GM19395 (cell line): Measurements from ENCODE around the gene ARF5.

Experiments
- ATAC-seq: cut with Tn5 transposase; IDR thresholded peaks from one replicate; pipeline ENCODE4 v1.9.1; 2021; ENCODE audit warnings: mild to moderate bottlenecking, moderate library complexity; ENCODE audit not compliant: unreplicated experiment

The ARF5 gene

DNA sequence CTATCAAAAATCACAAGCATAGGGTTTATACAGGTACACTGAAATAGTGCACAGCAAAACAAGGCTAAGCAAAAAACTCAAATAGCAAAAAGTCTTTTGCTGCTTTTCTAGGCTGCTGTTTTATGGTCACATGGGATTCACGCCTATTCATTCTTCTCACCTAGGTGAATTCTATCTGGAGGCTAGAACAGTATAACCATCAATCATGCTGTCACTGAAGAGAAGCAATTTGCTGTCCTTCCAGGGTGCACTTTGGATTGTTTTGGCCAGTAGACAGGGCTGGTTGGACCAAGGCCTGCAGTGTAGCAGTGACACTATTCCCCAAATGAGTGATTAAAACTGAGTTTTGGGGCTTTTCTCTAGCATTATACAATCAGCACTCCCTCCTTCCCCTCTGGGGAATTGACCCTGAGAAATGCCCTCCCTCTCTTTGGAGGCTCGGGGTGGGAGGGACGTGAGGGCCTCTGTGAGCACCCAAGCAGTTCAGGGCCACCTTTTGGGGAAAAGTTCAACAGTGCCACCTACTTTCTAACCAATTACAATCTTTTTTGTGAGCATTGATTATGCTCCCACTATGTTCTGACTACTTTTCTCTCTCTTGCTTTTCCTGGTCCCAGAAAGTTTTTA is 47.6 kb downstream of the ARF5 start:
- no peak for ATAC-seq

DNA sequence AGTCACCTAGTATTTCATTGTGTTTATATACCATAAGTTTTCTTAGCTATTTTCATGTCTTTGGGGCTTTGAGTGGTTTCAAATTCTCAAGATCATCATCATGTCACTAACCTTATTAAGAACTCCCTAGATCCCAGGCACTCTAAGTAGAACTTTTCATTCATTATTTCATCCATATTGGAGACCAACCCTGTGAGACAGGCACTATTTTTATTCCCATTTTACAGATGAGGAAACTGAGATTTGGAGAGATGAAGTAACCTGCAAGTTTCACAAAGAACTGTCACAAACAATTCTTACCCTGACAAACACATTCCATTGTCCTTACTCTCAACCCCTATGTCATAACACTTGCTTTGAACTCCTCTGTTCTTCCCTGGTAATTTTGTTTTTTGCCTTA is 50.0 kb downstream of the ARF5 start:
- no peak for ATAC-seq
